Measurements from ENCODE around the gene OLIG2.

Gene OLIG2

DNA sequence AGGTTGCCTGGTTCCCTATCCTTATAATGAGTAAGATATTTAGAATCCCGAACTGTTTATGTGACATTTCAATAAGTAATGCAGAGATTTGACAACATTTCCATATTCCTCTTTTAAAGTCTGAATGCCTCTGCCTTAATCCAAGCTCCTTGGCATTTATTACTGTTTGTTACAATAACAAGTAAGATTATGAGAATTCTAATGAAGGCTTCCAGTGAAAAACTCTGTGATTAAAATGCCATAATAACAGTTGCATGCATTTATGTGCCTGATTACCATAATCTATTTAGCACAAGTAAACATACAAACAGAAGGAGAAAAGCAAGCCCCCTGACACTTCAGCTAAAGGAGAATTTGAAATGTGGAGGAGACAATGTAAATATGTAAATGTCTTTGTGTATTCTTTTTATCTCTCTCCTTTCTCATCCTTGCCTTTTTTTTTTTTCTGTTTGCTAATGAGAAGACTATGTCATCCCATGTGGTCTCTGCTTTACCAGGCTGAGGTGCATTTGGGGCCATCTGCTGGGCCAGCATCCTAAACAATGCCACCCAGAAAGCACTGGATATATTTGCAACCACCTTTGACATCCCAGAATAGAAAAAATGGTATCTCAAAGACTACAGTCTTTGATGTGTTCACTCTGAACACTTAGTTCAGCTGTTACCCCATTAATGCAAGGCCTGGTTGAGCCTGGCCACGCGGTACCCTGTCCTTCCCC lies 17.2 kb upstream of the OLIG2 start:
- no peak overlapping the region for H3K56ac ChIP-seq (ENCODE audit: low read length)
- DNase-seq: no peak
- H2AK5ac ChIP-seq (ENCODE audit: low read length): no peak overlapping the region
- H2BK15ac ChIP-seq (replicated peaks; ENCODE audit: low read depth): no peak overlapping the region
- WGBS (ENCODE audit: extremely low coverage, insufficient coverage, low lambda C conversion rate): no CpG with 5 or more reads among the region's 3 CpGs
- no peaks in the 10 kb centered on the region for H3K4me1 ChIP-seq (ENCODE audit: control insufficient read depth, low read depth, low read length)
- no peak overlapping the region for H2BK5ac ChIP-seq (ENCODE audit: low read length)
- no peaks in the 10 kb centered on the region for H3K79me1 ChIP-seq (ENCODE audit: low read length)
- no peak overlapping the region for H4K5ac ChIP-seq (ENCODE audit: low read length)
- H3K4me2 ChIP-seq (ENCODE audit: low read length): no peak overlapping the region
- no peak overlapping the region for H3K4ac ChIP-seq (ENCODE audit: low read depth, low read length)
- no peak overlapping the region for H3K18ac ChIP-seq (ENCODE audit: low read length)
- no peak overlapping the region for H2BK120ac ChIP-seq (ENCODE audit: low read depth, low read length)
- no peaks in the 10 kb centered on the region for H3K79me2 ChIP-seq (ENCODE audit: control insufficient read depth, insufficient read depth, low read length)
- H3K23ac ChIP-seq (ENCODE audit: low read length): no peak overlapping the region
- H4K8ac ChIP-seq (ENCODE audit: low read depth, low read length): no peak overlapping the region
- no peaks in the 10 kb centered on the region for H3K36me3 ChIP-seq (ENCODE audit: control insufficient read depth, insufficient read depth, low read length)
- no peak overlapping the region for H3K9ac ChIP-seq (ENCODE audit: low read length)
- no peak overlapping the region for H3K27ac ChIP-seq (ENCODE audit: low read depth, low read length)
- H3K27me3 ChIP-seq (ENCODE audit: insufficient read depth, low read length, poor library complexity): no peaks in the 10 kb centered on the region
- no peak overlapping the region for H3K4me3 ChIP-seq (ENCODE audit: low read length)

DNA sequence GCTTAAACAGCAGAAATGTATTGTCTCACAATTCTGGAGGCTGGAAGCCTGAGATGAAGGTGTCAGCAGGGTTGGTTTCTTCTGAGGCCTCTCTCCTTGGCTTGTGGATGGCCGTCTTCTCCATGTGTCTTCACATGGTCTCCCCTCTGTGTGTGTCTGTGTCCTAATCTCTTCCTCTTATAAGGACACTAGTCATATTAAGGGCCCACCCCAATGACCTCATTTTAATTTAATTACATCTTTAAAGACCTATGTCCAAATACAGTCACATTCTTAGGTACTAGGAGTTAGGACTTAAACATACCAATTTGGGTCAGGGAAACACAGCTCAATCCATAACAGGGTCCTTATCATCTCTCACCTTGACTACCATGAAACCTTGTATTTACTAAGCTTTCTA lies 14.8 kb upstream of the OLIG2 start:
- Histone ChIP-seq H3K36me3 (ENCODE audit: control insufficient read depth, insufficient read depth, low read length) (no peaks in the 10 kb centered on the region), H3K23ac (ENCODE audit: low read length) (no peak overlapping the region), H3K9ac (ENCODE audit: low read length) (no peak overlapping the region), H3K4ac (ENCODE audit: low read depth, low read length) (no peak overlapping the region), H3K56ac (ENCODE audit: low read length) (no peak overlapping the region), H3K79me2 (ENCODE audit: control insufficient read depth, insufficient read depth, low read length) (no peaks in the 10 kb centered on the region), H3K4me2 (ENCODE audit: low read length) (no peak overlapping the region), H2BK5ac (ENCODE audit: low read length) (no peak overlapping the region), H3K27me3 (ENCODE audit: insufficient read depth, low read length, poor library complexity) (peaks cover 2% of the 10 kb centered on the region), H3K27ac (ENCODE audit: low read depth, low read length) (no peak overlapping the region), H3K79me1 (ENCODE audit: low read length) (no peaks in the 10 kb centered on the region), H4K5ac (ENCODE audit: low read length) (no peak overlapping the region), H2AK5ac (ENCODE audit: low read length) (no peak overlapping the region), H4K8ac (ENCODE audit: low read depth, low read length) (no peak overlapping the region), H3K4me1 (ENCODE audit: control insufficient read depth, low read depth, low read length) (no peaks in the 10 kb centered on the region), H3K4me3 (ENCODE audit: low read length) (no peak overlapping the region), H2BK120ac (ENCODE audit: low read depth, low read length) (no peak overlapping the region), H2BK15ac (replicated peaks; ENCODE audit: low read depth) (no peak overlapping the region), H3K18ac (ENCODE audit: low read length) (no peak overlapping the region)
- no CpG with 5 or more reads among the region's 1 CpG for WGBS (ENCODE audit: extremely low coverage, insufficient coverage, low lambda C conversion rate)
- no peak for DNase-seq

- H4K5ac ChIP-seq (ENCODE audit: low read length): no peak overlapping the region
- H2BK15ac ChIP-seq (replicated peaks; ENCODE audit: low read depth): no peak overlapping the region
- H3K4me2 ChIP-seq (ENCODE audit: low read length): no peak overlapping the region
- no peak overlapping the region for H2BK5ac ChIP-seq (ENCODE audit: low read length)
- no CpG with 5 or more reads among the region's 3 CpGs for WGBS (ENCODE audit: extremely low coverage, insufficient coverage, low lambda C conversion rate)
- no peaks in the 10 kb centered on the region for H3K36me3 ChIP-seq (ENCODE audit: control insufficient read depth, insufficient read depth, low read length)
- H3K79me2 ChIP-seq (ENCODE audit: control insufficient read depth, insufficient read depth, low read length): no peaks in the 10 kb centered on the region
- H3K9ac ChIP-seq (ENCODE audit: low read length): no peak overlapping the region
- no peak overlapping the region for H3K27ac ChIP-seq (ENCODE audit: low read depth, low read length)
- H3K79me1 ChIP-seq (ENCODE audit: low read length): no peaks in the 10 kb centered on the region
- H3K4me3 ChIP-seq (ENCODE audit: low read length): no peak overlapping the region
- DNase-seq: no peak
- H3K4me1 ChIP-seq (ENCODE audit: control insufficient read depth, low read depth, low read length): no peaks in the 10 kb centered on the region
- no peak overlapping the region for H2BK120ac ChIP-seq (ENCODE audit: low read depth, low read length)
- H3K56ac ChIP-seq (ENCODE audit: low read length): no peak overlapping the region
- H3K23ac ChIP-seq (ENCODE audit: low read length): no peak overlapping the region
- no peak overlapping the region for H3K18ac ChIP-seq (ENCODE audit: low read length)
- H3K4ac ChIP-seq (ENCODE audit: low read depth, low read length): no peak overlapping the region
- no peak overlapping the region for H2AK5ac ChIP-seq (ENCODE audit: low read length)
- H3K27me3 ChIP-seq (ENCODE audit: insufficient read depth, low read length, poor library complexity): peaks cover 2% of the 10 kb centered on the region
- H4K8ac ChIP-seq (ENCODE audit: low read depth, low read length): no peak overlapping the region
Measured at GRCh38 chr21:33011462-33011861, 14.3 kb upstream of the OLIG2 start.

GRCh38 chr21:33013626-33014025 lies 12.1 kb upstream of the OLIG2 start:
- WGBS (ENCODE audit: extremely low coverage, insufficient coverage, low lambda C conversion rate): no CpG with 5 or more reads among the region's 3 CpGs
- Histone ChIP-seq H4K8ac (ENCODE audit: low read depth, low read length) (no peak overlapping the region), H3K4me1 (ENCODE audit: control insufficient read depth, low read depth, low read length) (no peaks in the 10 kb centered on the region), H3K23ac (ENCODE audit: low read length) (no peak overlapping the region), H3K27me3 (ENCODE audit: insufficient read depth, low read length, poor library complexity) (peaks cover 9% of the 10 kb centered on the region), H3K4me3 (ENCODE audit: low read length) (no peak overlapping the region), H3K79me1 (ENCODE audit: low read length) (no peaks in the 10 kb centered on the region), H2BK120ac (ENCODE audit: low read depth, low read length) (no peak overlapping the region), H3K27ac (ENCODE audit: low read depth, low read length) (no peak overlapping the region), H2BK15ac (replicated peaks; ENCODE audit: low read depth) (no peak overlapping the region), H4K5ac (ENCODE audit: low read length) (no peak overlapping the region), H3K18ac (ENCODE audit: low read length) (no peak overlapping the region), H3K4ac (ENCODE audit: low read depth, low read length) (no peak overlapping the region), H3K56ac (ENCODE audit: low read length) (no peak overlapping the region), H3K9ac (ENCODE audit: low read length) (no peak overlapping the region), H3K36me3 (ENCODE audit: control insufficient read depth, insufficient read depth, low read length) (no peaks in the 10 kb centered on the region), H3K4me2 (ENCODE audit: low read length) (no peak overlapping the region), H2AK5ac (ENCODE audit: low read length) (no peak overlapping the region), H2BK5ac (ENCODE audit: low read length) (no peak overlapping the region), H3K79me2 (ENCODE audit: control insufficient read depth, insufficient read depth, low read length) (no peaks in the 10 kb centered on the region)
- DNase-seq: no peak

DNA sequence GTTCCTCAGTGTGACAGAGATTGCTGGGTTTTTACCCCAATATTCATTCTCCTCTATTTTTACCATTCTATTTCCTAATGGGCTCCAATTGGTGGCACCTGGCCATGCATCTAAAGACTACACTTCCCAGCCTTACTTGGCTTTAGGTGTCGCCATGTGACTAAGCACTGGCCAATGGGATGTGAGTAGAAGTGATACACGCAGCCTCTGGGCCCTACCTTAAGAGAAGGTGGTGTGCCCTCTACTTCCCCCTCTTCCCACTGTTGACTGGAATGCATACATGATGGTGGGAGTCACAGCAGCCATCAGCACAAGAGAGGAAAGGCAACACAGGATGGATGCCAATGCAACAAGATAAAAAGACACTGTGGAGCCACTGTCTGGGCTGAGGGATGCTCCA lies 11.4 kb upstream of the OLIG2 start:
- Histone ChIP-seq H3K79me1 (ENCODE audit: low read length) (no peaks in the 10 kb centered on the region), H3K27ac (ENCODE audit: low read depth, low read length) (no peak overlapping the region), H4K8ac (ENCODE audit: low read depth, low read length) (no peak overlapping the region), H2BK120ac (ENCODE audit: low read depth, low read length) (no peak overlapping the region), H3K4ac (ENCODE audit: low read depth, low read length) (no peak overlapping the region), H3K9ac (ENCODE audit: low read length) (no peak overlapping the region), H4K5ac (ENCODE audit: low read length) (no peak overlapping the region), H3K27me3 (ENCODE audit: insufficient read depth, low read length, poor library complexity) (peaks cover 16% of the 10 kb centered on the region), H2BK5ac (ENCODE audit: low read length) (no peak overlapping the region), H2BK15ac (replicated peaks; ENCODE audit: low read depth) (no peak overlapping the region), H3K79me2 (ENCODE audit: control insufficient read depth, insufficient read depth, low read length) (no peaks in the 10 kb centered on the region), H3K36me3 (ENCODE audit: control insufficient read depth, insufficient read depth, low read length) (no peaks in the 10 kb centered on the region), H3K4me3 (ENCODE audit: low read length) (no peak overlapping the region), H3K23ac (ENCODE audit: low read length) (no peak overlapping the region), H3K56ac (ENCODE audit: low read length) (no peak overlapping the region), H3K18ac (ENCODE audit: low read length) (no peak overlapping the region), H2AK5ac (ENCODE audit: low read length) (no peak overlapping the region), H3K4me1 (ENCODE audit: control insufficient read depth, low read depth, low read length) (no peaks in the 10 kb centered on the region), H3K4me2 (ENCODE audit: low read length) (no peak overlapping the region)
- no peak for DNase-seq
- WGBS (ENCODE audit: extremely low coverage, insufficient coverage, low lambda C conversion rate): no CpG with 5 or more reads among the region's 2 CpGs

DNA sequence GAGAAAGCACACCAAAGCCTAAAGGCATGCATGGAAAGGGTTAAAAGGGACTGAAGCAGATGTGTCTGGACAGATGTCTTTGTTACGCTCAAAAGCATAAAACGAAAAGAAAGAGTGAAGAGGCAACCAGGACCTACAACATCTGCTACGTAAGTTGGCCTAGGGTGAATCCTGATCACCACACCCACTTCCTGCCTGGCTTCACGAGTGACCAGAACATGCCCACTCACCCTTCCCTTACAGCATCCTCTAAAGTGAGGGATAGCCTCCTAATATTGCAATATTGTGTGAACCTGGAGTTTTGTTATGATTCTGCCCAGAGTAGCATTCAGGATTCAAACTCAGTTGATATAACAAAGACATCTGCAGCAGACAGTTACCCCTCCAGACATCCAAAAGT lies 10.6 kb upstream of the OLIG2 start:
- Histone ChIP-seq H2BK15ac (replicated peaks; ENCODE audit: low read depth) (no peak overlapping the region), H3K4me1 (ENCODE audit: control insufficient read depth, low read depth, low read length) (no peaks in the 10 kb centered on the region), H2AK5ac (ENCODE audit: low read length) (no peak overlapping the region), H3K4me3 (ENCODE audit: low read length) (no peak overlapping the region), H2BK120ac (ENCODE audit: low read depth, low read length) (no peak overlapping the region), H3K23ac (ENCODE audit: low read length) (no peak overlapping the region), H3K27ac (ENCODE audit: low read depth, low read length) (no peak overlapping the region), H3K79me2 (ENCODE audit: control insufficient read depth, insufficient read depth, low read length) (no peaks in the 10 kb centered on the region), H2BK5ac (ENCODE audit: low read length) (no peak overlapping the region), H3K9ac (ENCODE audit: low read length) (no peak overlapping the region), H4K5ac (ENCODE audit: low read length) (no peak overlapping the region), H3K56ac (ENCODE audit: low read length) (no peak overlapping the region), H3K27me3 (ENCODE audit: insufficient read depth, low read length, poor library complexity) (peaks cover 24% of the 10 kb centered on the region), H3K18ac (ENCODE audit: low read length) (no peak overlapping the region), H4K8ac (ENCODE audit: low read depth, low read length) (no peak overlapping the region), H3K4me2 (ENCODE audit: low read length) (no peak overlapping the region), H3K4ac (ENCODE audit: low read depth, low read length) (no peak overlapping the region), H3K36me3 (ENCODE audit: control insufficient read depth, insufficient read depth, low read length) (no peaks in the 10 kb centered on the region), H3K79me1 (ENCODE audit: low read length) (no peaks in the 10 kb centered on the region)
- no peak for DNase-seq
- no CpG with 5 or more reads among the region's 4 CpGs for WGBS (ENCODE audit: extremely low coverage, insufficient coverage, low lambda C conversion rate)
